Skeletal muscle cell (primary cell): ENCODE results near the gene CYP27C1.

Experiments
- DNase-seq: peaks from one replicate; pipeline ENCODE4 v3.0.0-alpha.2; 2010; ENCODE audit warnings: low read depth
- H3K4me3 ChIP-seq: 2 replicates; pipeline ENCODE4 v1.5.1; 2011; ENCODE audit warnings: low read depth, mild to moderate bottlenecking, control low read depth, low read length, moderate library complexity

CYP27C1 gene

GRCh38 chr2:127196549-127196948 lies 23.6 kb downstream of the CYP27C1 start:
- no peak for DNase-seq
- no peak overlapping the region for H3K4me3 ChIP-seq

- no peak overlapping the region for H3K4me3 ChIP-seq
- DNase-seq = no peak
These were observed 24.7 kb downstream of the CYP27C1 start for GRCh38 chr2:127195140-127196074.

- DNase-seq = no peak
- no peak overlapping the region for H3K4me3 ChIP-seq
These were observed 25.7 kb downstream of the CYP27C1 start for GRCh38 chr2:127194447-127194846.

DNA sequence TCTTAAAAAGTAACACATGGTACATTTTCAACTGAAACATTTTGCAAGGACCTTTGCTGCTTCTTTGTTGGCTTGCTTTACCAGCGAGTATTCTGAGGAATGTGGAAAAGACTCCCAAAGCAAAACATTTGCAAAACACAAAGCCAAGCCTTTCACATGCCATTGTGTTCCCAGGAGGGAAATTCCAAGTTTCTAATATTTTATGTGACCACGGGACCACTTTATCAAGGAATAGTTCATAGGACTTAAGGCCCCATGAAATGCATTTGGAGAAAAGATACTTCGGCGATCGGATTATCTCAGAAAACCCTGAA lies 26.2 kb downstream of the CYP27C1 start:
- peak; percentile 36 for DNase-seq
- H3K4me3 ChIP-seq = no peak overlapping the region

- DNase-seq = no peak
- no peak overlapping the region for H3K4me3 ChIP-seq
These were observed 26.7 kb downstream of the CYP27C1 start for GRCh38 chr2:127193164-127193966.

DNA sequence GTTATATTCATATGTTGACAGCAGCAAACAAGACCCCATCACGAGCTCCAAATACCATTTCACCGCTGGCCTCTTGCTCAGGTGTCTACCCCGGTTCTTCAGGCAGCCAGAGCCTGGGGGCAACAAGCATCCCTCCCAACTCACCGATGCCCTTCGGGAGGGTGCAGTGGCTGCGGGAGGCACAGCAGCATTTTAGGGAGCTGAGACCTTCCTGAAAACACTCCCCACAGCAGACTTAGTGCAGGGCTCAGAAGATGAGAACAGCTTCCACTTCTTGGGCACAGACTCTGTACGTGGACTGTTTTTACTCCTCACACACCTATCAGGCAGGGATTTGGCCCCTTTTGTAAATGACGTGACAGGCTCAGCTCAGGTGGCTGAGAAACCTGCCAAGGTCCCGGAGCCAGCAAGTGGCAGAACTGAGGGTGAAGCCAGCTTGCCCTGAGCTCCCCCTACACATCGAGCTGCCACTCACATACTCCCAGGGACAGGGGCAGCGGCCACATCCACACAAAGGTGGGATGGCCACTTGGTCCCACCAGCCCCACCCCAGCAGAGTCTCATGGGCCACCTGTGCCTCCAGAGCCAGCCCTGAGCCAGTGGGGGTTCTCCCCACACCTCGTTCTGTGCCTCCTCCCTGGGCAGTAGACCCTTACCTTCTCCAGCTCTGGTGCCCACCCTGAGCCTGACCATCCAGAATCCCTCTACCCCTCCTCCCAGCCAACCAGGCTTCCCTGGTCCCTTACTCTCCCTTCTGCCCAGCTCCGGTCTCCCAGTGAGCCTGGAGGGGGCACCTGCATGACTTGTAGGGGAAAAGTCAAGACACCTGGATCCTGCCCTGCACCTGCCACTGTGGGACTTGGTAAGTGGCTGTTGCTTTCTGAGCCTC lies 28.5 kb downstream of the CYP27C1 start:
- no peak for DNase-seq
- no peak overlapping the region for H3K4me3 ChIP-seq

DNA sequence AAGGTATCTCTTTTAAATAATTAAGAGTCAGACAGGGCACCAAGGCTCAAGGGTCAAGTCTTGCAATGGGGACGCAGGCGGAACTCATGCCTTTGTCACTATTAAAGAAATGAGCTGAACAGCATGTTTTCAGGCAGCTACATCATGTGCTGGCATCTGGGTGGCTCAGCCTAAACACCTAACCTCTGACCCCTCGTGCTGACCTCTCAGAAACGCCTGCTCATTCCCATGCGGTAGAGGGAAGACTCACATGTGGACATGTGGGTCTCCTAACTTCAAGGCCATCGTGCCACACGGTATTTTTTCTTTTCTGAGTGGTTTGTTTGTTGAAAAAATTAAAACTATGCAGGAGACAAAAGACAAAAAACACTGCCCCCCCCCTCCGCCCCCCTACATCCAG lies 31.3 kb downstream of the CYP27C1 start:
- no peak overlapping the region for H3K4me3 ChIP-seq
- no peak for DNase-seq

- no peak overlapping the region for H3K4me3 ChIP-seq
- DNase-seq = no peak
These were observed 32.3 kb downstream of the CYP27C1 start for GRCh38 chr2:127187831-127188230.

DNA sequence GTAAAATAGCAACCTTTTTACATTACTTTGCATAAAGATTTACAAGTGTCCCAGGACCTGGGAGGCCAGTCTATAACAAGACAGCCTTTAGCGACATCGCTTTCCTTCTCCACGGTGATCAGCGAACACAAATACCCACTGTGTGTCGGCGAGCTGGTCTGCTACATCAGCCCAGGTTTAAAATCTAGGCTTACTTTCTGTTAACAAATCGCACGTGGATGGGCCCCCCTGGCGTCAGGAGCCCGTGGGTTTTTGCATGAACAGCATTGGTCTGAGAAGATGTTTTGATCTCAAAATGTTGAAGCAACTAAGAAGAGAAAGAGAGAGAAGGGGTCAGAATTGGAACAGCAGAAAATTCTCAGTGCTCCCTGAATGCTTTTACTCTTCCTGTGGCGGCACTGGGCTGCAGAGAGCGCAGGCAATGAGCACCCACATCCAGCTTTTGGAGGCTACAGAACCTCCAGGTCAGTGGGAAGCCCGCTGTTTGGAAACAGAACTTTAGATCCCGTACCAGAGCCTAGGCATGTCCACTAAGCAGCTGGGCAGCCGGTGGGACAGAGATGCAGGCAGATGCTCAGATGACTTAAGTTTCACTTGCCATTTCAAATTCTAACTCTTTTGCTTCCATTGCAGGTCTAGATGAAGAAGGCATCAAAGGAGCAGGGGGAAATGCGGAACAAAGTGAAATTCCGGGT lies 32.9 kb downstream of the CYP27C1 start:
- H3K4me3 ChIP-seq = no peak overlapping the region
- no peak for DNase-seq

- no peak for DNase-seq
- no peak overlapping the region for H3K4me3 ChIP-seq
These were observed 34.4 kb downstream of the CYP27C1 start for GRCh38 chr2:127185705-127186104.

- H3K4me3 ChIP-seq = no peak overlapping the region
- DNase-seq = no peak
These were observed 35.0 kb downstream of the CYP27C1 start for GRCh38 chr2:127185093-127185492.

DNA sequence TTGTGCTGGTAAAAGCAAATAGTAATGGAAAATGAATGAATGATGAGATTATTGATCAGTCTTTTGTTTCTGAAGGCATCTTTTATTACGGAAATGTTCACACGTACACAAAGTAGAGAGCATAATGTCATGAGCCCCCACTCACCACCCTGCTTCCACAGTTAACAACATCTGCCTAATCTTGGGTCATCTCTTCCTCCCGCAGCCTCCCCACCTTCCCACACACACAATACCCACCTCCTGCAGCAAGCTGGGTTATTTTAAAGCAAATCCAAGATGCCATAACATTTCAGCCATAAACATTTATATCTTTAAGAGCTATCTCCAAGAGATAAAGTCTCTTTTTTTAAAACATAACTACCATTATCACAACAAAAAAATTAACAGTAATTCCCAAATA lies 36.3 kb downstream of the CYP27C1 start:
- no peak for DNase-seq
- H3K4me3 ChIP-seq = no peak overlapping the region

- no peak overlapping the region for H3K4me3 ChIP-seq
- no peak for DNase-seq
These were observed 37.3 kb downstream of the CYP27C1 start for GRCh38 chr2:127182626-127183458.

- no peak overlapping the region for H3K4me3 ChIP-seq
These were observed 38.2 kb downstream of the CYP27C1 start for GRCh38 chr2:127181851-127182250.

DNA sequence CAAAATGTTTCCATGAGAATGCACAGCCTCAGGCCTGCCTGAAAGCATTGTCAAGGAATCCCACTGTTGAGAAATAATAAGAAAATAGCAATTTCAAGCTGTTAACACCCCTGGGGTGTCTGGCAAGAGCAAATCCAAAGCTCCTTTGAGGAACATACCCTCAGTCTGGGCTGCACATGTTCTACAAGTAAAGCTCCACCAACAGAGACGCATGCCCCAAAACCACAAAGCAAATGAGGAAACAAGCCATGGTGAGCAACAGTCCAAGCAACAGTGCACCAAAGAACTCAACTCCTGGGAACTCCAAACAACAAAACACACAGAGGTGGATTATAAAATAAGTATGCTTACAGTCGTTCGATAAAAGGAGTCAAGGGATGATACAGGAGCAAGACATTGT lies 40.3 kb downstream of the CYP27C1 start:
- no peak for DNase-seq
- no peak overlapping the region for H3K4me3 ChIP-seq

More at GRCh38 chr2:127181851-127182250, 38.2 kb downstream of the CYP27C1 start:
- DNase-seq = no peak

DNA sequence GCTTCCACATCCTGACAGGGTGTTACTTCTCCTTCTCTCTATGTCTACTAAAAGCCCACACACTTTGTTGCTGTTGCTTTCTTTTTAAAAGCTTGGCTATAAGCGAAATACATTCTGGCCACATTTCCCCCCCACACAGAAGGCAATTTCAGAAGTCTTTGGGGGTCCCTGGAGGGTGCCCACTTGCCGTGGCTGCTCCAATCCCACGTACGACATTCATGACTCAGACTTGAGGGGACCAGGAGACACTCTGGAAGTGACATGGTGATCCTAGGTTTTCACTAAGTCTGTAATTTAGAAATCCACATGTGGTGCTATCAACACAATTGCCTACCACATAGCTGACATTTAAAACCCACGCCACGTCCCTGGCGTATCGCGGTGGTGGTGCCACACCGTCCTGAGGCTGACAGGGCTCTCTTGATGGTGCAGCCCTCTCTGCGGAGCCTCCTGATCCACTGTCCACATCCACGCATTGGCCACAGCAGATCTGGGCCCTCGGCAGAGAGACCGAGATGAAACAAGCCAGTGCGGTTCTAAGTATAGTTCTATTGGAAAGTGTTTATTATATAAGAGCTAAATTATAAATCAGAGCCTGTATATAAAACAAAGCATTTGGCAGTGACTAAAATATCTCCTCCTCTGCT lies 42.4 kb downstream of the CYP27C1 start:
- no peak overlapping the region for H3K4me3 ChIP-seq
- DNase-seq = no peak

DNA sequence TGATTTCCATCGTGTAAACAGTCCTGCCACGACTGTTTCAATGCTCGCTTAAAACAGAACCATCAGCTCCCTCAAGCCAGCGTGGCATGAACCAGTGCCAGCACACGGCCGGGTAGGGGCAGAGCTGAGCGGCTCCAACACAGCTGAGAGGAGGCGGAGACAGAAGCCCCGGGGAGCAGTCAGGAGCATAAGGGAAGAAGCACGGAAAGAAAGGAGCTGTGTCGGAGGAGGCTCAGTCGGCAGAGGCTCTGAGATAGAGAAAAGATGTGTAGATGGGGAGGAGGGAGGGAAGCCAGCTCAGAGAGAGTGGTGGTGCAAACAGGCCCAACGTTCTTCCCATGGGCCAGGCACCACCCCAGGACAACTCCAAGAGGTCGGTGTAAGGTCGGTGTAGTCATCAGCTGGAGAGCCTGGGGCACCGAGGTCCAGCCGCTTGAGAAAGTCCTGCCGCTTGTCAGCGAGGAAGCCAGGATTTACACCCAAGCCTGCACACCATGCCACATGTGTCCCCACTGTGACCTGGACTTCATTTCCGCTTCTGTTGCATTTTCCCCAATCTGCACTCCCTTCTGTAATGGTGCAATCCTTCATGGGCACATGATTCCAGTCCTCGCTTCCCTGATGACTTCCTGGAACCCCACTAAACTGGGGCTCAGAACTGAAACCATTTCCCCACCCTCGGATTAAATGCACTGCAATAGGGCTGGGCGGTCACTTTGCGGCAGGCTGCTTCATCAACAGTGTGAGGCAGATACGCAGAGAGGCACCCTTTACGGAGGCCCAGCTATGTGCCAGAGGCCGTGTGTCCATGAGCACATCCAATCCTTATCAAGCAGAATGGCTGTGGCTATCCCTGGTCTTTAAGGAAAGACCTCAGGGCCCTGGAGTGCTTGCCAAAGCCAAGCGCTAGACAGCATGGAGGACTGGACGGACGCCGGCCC lies 43.5 kb downstream of the CYP27C1 start:
- no peak overlapping the region for H3K4me3 ChIP-seq
- no peak for DNase-seq
